ENCODE measurements around the gene UNC119.
A peak's percentile ranks its signal among the peaks of the same experiment; 100 is the strongest.
"Not testable (repeated sequence)": the region's sequence is repeated elsewhere in the genome, so short reads cannot be mapped to it uniquely, and the experiment has no call there.

The UNC119 gene

GRCh38 chr17:28552176-28552999, at the start of gene UNC119:
Gene UNC119 (minus strand): TSS chr17:28552624. CDS start chr17:28552557, 67 bp downstream.
- peak; percentile 80 for DNase-seq

- peak; percentile 67 for DNase-seq
These were observed 47.1 kb upstream of the UNC119 start for GRCh38 chr17:28599311-28600184.

DNA sequence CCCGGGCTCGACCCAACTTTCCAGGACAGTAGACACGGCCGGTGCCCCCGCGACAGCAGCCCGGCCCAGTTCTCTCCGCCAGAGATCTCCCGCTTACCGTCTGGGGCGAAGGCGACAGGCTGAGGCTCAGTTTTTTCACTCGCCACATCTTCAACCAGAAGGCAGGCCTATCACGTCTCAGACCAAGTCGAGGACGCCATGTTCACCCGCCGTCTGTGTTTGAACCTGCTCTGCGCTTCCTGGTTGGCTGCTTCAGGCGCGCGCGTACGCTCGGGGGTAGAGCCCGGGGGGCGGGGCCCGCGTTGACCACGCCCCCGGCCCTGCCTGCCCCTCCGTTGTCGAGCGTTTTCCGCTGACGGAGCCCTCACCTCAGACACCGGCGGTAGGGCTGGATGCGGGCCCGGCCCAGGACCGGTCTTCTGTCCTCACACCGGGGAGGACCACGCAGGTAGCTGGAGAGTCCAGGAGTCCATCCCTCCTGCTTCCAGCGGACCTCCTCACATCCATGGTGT, 46.4 kb upstream of the UNC119 start, which contains the start of gene SPAG5:
Gene SPAG5 (minus strand): TSS at position 227 of the 512 bp plus-strand sequence. CDS start 79 bp downstream, at position 148.
- DNase-seq = peak; percentile 95

- DNase-seq = no peak
These were observed 46.0 kb upstream of the UNC119 start for GRCh38 chr17:28598389-28598788.

GRCh38 chr17:28597606-28598383, 45.4 kb upstream of the UNC119 start:
- DNase-seq = no peak

DNA sequence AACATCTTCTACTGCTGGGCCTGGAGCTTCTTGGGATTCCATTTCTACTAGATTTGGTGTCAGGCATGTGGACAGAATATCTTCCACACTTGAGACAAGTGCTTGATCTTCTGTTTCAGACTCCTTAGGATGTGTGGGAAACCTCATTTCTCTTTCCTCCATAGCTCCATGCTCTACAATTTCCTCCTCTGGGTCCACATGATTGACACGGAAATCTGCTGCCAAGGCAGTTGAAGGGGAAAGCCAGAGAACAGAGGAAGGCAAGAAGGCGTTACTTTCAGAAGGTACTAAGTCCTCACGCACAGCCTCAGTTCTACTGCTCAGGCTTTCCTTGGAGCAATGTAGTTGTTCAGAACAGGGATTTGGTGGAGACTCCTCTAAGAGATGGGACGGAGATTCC, 39.8 kb upstream of the UNC119 start:
- DNase-seq = no peak

DNA sequence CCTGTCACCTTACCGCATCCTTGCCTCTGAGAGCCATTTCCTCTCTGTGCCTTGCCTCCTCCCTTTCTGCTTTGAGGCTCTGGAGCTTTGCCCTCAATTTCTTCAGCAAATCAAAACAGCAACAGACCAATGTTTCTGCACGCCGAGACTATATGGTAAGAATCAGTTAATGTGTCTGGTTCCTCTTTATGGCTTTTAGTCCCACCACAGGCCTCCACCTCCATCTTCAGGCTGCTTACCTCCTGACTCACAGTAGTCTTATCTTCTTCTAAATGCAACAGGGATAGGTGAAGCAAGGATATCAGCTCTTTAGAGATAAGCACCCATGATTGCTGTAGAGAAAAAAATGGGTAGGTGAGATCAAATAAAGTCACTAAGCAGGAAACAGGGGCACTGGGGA, 33.4 kb upstream of the UNC119 start:
- no peak for DNase-seq

DNA sequence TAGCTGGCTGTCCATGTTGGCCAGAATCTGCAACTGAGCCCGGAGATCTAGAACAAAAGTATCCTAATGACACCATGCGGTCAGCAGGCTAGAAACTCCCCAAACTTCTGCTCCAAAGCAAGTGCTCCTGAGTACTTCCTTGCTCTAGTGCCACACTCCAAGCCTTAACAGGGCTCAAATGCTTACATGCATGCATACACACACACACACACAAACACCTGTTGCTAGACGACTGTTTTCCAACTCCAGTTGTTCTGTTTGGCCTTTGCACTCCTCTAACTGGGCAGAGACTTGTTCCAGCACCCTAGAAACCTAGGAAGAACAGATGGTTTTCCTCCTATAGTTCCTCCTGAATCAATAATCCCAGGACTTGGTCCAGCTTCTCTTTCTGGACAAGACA, 32.0 kb upstream of the UNC119 start:
- DNase-seq = no peak

- DNase-seq = no peak
These were observed 30.1 kb upstream of the UNC119 start for GRCh38 chr17:28582513-28582912.

DNA sequence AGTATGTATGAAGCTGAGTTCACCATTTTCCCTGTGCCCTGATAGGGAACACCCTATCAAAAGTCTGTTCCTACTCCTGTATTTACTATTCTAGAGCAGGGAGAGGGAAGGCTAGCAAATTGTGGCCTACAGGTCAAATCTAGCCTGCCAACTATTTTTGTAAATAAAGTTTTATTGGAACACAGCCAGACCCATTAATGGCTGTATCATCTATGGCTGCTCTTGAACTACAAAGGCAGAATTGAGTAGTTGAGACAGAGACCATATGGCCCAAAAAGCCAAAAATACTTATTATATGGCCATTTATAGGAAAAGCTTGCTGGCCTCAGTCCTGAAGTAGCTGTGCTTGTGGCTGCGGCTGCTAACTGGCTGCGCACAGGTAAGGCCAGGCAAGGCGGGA, 28.5 kb upstream of the UNC119 start:
- no peak for DNase-seq

DNA sequence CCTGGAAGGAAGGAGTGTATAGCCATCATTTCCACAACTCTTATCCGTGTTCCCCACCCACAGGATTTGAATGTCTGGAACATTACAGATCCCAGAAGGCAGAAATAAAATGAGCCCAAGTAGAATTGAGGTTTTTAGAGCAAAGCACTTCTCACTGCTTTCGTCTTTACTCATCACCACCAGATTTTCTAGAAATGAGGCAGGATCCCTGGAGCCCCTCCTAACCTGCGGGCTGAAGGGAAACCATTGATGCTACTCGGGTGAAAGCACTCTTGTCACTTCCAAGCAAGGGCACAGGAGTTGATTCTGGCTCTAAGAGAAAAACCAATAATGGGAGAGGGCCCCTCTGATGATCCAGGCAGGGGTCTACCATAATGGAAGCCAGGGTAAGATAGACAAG, 27.1 kb upstream of the UNC119 start:
- DNase-seq = no peak

GRCh38 chr17:28578246-28579195, 26.1 kb upstream of the UNC119 start:
- no peak for DNase-seq

DNA sequence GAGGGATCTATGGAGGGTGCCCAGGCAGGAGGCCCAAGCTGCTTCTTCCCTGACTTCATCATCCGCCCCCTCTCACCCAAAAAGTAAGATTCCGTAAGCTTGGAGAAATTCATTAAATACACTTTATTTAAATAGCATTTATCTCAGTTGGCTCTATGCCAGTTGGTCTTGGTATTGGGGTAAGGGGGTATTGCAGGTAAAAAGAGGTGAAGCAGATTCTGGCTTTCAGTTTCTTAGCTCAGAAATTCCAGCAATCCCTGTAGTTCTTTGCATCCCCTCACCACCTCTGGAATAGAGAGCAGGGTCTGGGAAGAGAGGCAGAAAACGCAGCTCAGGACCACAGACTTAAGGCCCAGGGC, 25.0 kb upstream of the UNC119 start:
- no peak for DNase-seq

DNA sequence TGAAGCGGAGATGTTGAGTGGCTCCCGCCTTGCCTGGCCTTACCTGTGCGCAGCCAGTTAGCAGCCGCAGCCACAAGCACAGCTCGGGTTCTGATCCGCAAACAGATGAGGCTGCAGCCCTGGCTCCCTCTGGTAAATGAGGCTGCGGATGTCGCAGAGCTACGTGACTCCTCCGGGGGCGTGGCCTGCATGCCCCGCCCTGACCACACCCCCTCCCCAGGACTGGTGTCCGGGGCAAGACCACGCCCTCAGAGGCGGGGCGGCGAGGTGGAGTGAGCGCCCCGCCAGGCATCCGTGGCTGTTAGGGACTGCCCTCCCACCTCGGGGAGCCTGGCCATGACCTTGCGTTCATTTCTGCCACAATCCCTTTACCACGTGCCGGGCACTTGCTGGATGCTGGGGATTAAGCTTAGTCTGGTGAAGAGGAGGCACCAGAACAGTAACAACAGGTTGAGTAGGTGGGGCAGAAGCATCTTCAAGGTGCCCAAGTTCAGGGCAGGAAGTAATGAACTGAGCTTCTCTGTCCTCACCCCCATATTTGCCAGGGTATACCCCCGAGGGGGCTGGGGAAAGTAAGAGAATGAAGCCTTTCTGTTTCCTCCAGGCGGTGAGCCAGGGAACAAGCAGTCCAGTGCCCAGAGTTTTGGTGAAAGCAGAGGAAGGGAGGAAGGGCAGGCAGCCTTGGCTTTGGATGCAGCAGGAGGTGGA, 24.5 kb upstream of the UNC119 start, which contains the start of gene ALDOC:
Gene ALDOC (minus strand): TSS at position 138 of the 708 bp plus-strand sequence. CDS start 1,363 bp downstream, outside the sequence.
- peak; percentile 99 for DNase-seq

DNA sequence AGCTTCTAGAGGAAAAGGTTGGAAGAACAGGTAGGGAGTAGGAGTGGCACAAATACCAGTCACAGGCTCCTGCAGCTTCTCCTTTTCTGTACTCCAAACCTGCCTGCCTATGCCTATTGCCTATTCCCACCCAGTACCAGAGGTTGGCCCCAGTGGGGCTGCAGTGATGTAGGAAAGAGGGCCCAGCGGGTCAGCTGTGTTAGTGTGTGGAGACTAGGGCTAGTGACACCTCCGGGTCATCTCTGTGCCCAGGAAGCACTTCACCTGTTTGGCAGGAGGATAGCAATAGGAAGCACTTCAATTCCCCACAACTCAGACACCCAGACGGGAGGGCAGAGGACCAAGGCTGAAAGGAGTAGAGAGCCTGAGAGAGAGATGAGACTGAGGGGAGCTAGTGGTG, 23.6 kb upstream of the UNC119 start:
- DNase-seq = not testable (repeated sequence)

DNA sequence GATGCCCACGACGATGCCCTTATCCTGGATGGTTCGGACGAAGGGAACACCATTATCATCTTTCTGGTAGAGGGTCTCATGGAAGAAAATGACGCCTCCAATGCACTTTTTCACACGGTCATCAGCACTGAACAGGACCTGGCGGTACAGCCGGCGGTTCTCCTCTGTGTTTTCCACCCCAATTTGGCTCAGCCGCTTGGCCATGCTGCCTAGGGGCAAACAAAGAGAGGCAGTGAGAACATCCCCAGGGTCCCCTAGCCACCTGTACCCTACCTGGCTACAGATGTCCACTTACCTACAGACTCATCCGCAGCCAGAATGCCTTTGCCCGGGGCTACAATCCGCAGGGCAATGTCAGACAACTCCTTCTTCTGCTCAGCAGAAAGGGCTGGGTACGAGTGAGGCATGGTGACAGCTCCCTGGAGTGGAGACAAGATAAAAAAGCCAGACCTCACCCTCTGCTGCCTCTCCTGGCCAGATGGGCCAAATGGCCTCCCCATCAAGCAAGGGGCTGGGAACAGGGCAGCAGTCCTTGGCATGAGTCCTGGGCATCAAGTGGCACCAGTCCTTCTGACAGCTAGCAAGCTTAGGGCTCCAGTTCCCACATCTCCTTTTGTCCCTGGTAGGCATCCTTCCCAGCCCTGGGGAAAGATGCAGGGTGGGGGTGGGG, 22.8 kb upstream of the UNC119 start:
- no peak for DNase-seq

- no peak for DNase-seq
These were observed 22.1 kb upstream of the UNC119 start for GRCh38 chr17:28574526-28574925.

DNA sequence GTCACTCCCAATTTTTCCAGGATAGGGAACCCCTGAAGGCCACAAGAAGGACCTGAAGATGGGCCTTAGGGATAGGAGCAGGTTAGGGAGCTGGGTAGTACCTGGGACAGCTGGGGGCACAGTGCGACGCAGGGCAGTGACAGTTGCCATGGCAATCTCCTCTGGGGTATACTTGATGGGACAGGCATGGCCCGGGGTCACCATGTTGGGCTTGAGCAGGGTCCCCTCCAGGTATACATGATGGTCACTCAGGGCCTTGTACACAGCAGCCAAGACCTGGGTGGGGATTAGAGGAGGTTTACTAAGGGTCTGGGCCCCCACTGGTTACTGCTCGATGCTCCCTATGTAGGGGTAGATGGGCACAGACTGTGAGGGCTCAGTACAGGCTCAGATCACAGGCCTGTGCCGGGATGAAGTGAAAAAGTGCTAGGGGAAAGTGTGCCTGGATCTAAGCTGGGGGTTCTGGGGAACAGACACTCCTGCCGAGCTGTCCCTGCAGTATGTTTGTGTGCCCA, 21.6 kb upstream of the UNC119 start:
- DNase-seq = no peak

- no peak for DNase-seq
These were observed 21.1 kb upstream of the UNC119 start for GRCh38 chr17:28573521-28573920.

DNA sequence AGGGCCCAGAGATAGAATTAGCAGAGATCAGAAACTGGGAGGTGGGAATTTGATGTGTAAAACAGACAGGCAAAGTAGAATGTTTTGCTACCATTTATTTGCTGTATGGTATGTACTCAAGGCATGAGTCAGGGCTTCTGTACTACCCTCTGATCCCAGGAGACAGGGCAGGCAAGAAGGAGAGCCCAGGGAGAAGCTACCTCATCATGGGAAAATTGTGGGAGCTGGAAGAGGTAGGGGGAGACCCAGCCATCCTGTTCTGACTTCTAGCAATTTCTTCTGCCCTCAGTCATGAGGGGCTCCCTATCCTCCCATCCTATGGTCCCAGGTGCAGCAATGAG, 20.6 kb upstream of the UNC119 start:
- no peak for DNase-seq
